Gastroesophageal sphincter (tissue), 4 donors: Measurements from ENCODE around the gene NLRC3. TPM values are rescaled to one million over a fixed set of nuclear protein-coding genes. Genes with fewer than 3 reads are reported as not detected.
"Not testable (repeated sequence)": the region's sequence is repeated elsewhere in the genome, so short reads cannot be mapped to it uniquely, and the experiment has no call there.

Experiments
- ATAC-seq: fragments of 150-250 bp; one replicate; pipeline ENCODE4 v1.9.1; 2016; ENCODE audit warnings: mild to moderate bottlenecking, moderate library complexity
- H3K27ac ChIP-seq, 4 donors: fragments of 200-600 bp; sonication (generic) in 3 of 4; 1 replicate in 3 of 4; 2 replicates in 1 of 4; pipeline ENCODE4 v1.5.1; 2016 to 2019
- H3K27me3 ChIP-seq: fragments of 200-600 bp; sonication (generic); one replicate; pipeline ENCODE4 v1.5.1; 2019
- H3K36me3 ChIP-seq, 2 donors: fragments of 200-600 bp; sonication (generic); one replicate each; pipeline ENCODE4 v1.5.1; 2019; ENCODE audit warnings: control low read depth in 1 of 2
- H3K4me1 ChIP-seq, 3 donors: fragments of 200-600 bp; sonication (generic); 1 replicate in 2 of 3; 2 replicates in 1 of 3; pipeline ENCODE4 v1.5.1; 2016 to 2019; ENCODE audit warnings: control low read depth in 2 of 3
- H3K4me3 ChIP-seq, 2 donors: fragments of 200-600 bp; sonication (generic); one replicate each; pipeline ENCODE4 v1.5.1; 2019; ENCODE audit warnings: mild to moderate bottlenecking in 1 of 2, moderate library complexity in 1 of 2
- H3K9me3 ChIP-seq, 3 donors: fragments of 200-600 bp; sonication (generic); one replicate each; pipeline ENCODE4 v1.5.1; 2017 to 2019; ENCODE audit warnings: control low read depth in 2 of 3
- CTCF ChIP-seq, 4 experiments: fragments of 200-600 bp in 2 of 4; fragments of 450-650 bp in 2 of 4; sonication (generic) in 1 of 4; IDR thresholded peaks; one replicate each; pipeline ENCODE4 v1.5.1; 2017 to 2019; ENCODE audit warnings: antibody characterized with exemption in 4 of 4, mild to moderate bottlenecking in 2 of 4, moderate library complexity in 2 of 4
- EP300 ChIP-seq: sonication (generic); formaldehyde crosslinking; IDR thresholded peaks from one replicate; pipeline ENCODE4 v1.6.1; 2017; ENCODE audit warnings: antibody characterized with exemption, mild to moderate bottlenecking
- POLR2A ChIP-seq, 2 donors: fragments of 450-650 bp; IDR thresholded peaks; one replicate each; pipeline ENCODE4 v1.6.1; 2017; ENCODE audit warnings: antibody characterized with exemption in 2 of 2, mild to moderate bottlenecking in 2 of 2, moderate library complexity in 1 of 2
- POLR2AphosphoS5 ChIP-seq: sonication (generic); formaldehyde crosslinking; IDR thresholded peaks from one replicate; pipeline ENCODE4 v1.6.1; 2017; ENCODE audit warnings: antibody characterized with exemption
- WGBS, 2 donors: methylation state at CpG; one replicate each; pipeline ENCODE4 v1.1.5; 2018; ENCODE audit warnings: low coverage in 1 of 2; 5-methylcytosine and 5-hydroxymethylcytosine counted together
- total RNA-seq, 4 donors: library from RNA; depleted of rRNA; stranded (reverse); fragments of >200 nt; gene quantifications; one replicate each; pipeline ENCODE4 v1.1.0, GENCODE V29; 2016

Gene NLRC3
- total RNA-seq, 4 donors from 2014 or later: 1.1 to 5.8 (median 1.4) TPM

- Histone ChIP-seq H3K27ac (no peak overlapping the region), H3K9me3 (no peaks in the 10 kb centered on the region), H3K27me3 (no peaks in the 10 kb centered on the region), H3K4me1 (no peaks in the 10 kb centered on the region), H3K36me3 (peaks cover 0 to 93% of the 10 kb centered on the region in 2 donors), H3K4me3 (no peak overlapping the region)
- TF ChIP-seq POLR2AphosphoS5: no peak
- no peak for TF ChIP-seq POLR2A (IDR thresholded peaks at IDR 0.05)
- WGBS, 2 donors: 83 to 92% methylated on average over 6 to 7 of the region's 7 CpGs
- no peak for ATAC-seq
These were observed 68.5 kb downstream of the NLRC3 start for GRCh38 chr16:3508736-3509135.

- TF ChIP-seq EP300: no peak
- no peak for TF ChIP-seq CTCF (IDR thresholded peaks at IDR 0.05)
- no peak for TF ChIP-seq POLR2AphosphoS5
- TF ChIP-seq POLR2A (IDR thresholded peaks at IDR 0.05): no peak
- Histone ChIP-seq H3K4me3 (no peak overlapping the region), H3K27ac (no peak overlapping the region), H3K36me3 (peaks cover 0 to 41% of the 10 kb centered on the region in 2 donors), H3K4me1 (peaks cover 0 to 34% (median 0%) of the 10 kb centered on the region in 3 donors), H3K27me3 (no peaks in the 10 kb centered on the region), H3K9me3 (no peaks in the 10 kb centered on the region)
- ATAC-seq: no peak
- 69% methylated on average over 2 of the region's 6 CpGs; no CpG with 5 or more reads in 1 of the 2 donors for WGBS, 2 donors
These were observed 73.7 kb downstream of the NLRC3 start for GRCh38 chr16:3503523-3503922.

GRCh38 chr16:3501783-3502400 lies 75.3 kb downstream of the NLRC3 start:
- WGBS, 2 donors: 77 to 92% methylated on average over 15 to 18 of the region's 22 CpGs
- Histone ChIP-seq H3K4me3 (peak overlapping the region; percentile 69 to 84), H3K36me3 (peaks cover 0 to 25% of the 10 kb centered on the region in 2 donors), H3K9me3 (no peaks in the 10 kb centered on the region), H3K4me1 (peaks cover 0 to 34% (median 0%) of the 10 kb centered on the region in 3 donors), H3K27me3 (no peaks in the 10 kb centered on the region), H3K27ac (peak overlapping the region in 2 of 4 donors; percentile 85)
- no peak for ATAC-seq
- no peak for TF ChIP-seq POLR2AphosphoS5
- TF ChIP-seq CTCF (IDR thresholded peaks at IDR 0.05): no peak
- TF ChIP-seq EP300: no peak
- TF ChIP-seq POLR2A (IDR thresholded peaks at IDR 0.05): no peak

- H3K4me3 ChIP-seq: peak overlapping the region; percentile 69 to 84
- 0 to 2% methylated on average over 7 to 17 of the region's 24 CpGs for WGBS, 2 donors
- H3K9me3 ChIP-seq, ATAC-seq, H3K27me3 ChIP-seq: not testable (repeated sequence)
- H3K27ac ChIP-seq: peak overlapping the region; percentile 6 to 85 (median 84)
- H3K36me3 ChIP-seq: peaks cover 0 to 20% of the 10 kb centered on the region in 2 donors
- H3K4me1 ChIP-seq: peaks cover 0 to 34% (median 0%) of the 10 kb centered on the region in 3 donors
These were observed 75.8 kb downstream of the NLRC3 start for GRCh38 chr16:3501412-3501761.

GRCh38 chr16:3498988-3499387 lies 78.2 kb downstream of the NLRC3 start:
- ATAC-seq: no peak
- Histone ChIP-seq H3K4me1 (peaks cover 0 to 34% (median 0%) of the 10 kb centered on the region in 3 donors), H3K27ac (no peak overlapping the region), H3K27me3 (no peaks in the 10 kb centered on the region), H3K36me3 (no peaks in the 10 kb centered on the region), H3K9me3 (no peaks in the 10 kb centered on the region), H3K4me3 (no peak overlapping the region)
- TF ChIP-seq POLR2AphosphoS5: no peak
- 93 to 99% methylated on average over 16 of the region's 16 CpGs for WGBS, 2 donors

- no peak overlapping the region for H3K27ac ChIP-seq
- no peaks in the 10 kb centered on the region for H3K27me3 ChIP-seq
- H3K4me3 ChIP-seq: no peak overlapping the region
- TF ChIP-seq POLR2A (IDR thresholded peaks at IDR 0.05) (no peak), POLR2AphosphoS5 (no peak), CTCF (IDR thresholded peaks at IDR 0.05) (no peak), EP300 (no peak)
- 92% methylated on average over 2 of the region's 4 CpGs; no CpG with 5 or more reads in 1 of the 2 donors for WGBS, 2 donors
- peaks cover 0 to 25% (median 0%) of the 10 kb centered on the region in 3 donors for H3K4me1 ChIP-seq
- no peak for ATAC-seq
- no peaks in the 10 kb centered on the region for H3K36me3 ChIP-seq
- H3K9me3 ChIP-seq: no peaks in the 10 kb centered on the region
These were observed 79.4 kb downstream of the NLRC3 start for GRCh38 chr16:3497771-3498170.
